Right atrium auricular region (tissue), 2 donors: ENCODE measurements around the gene GPNMB. TPM values are rescaled to one million over a fixed set of nuclear protein-coding genes. Genes with fewer than 3 reads are reported as not detected.

Source experiments
- DNase-seq: peaks from one replicate; pipeline ENCODE4 v3.0.0-alpha.2; 2019; ENCODE audit warnings: low spot score
- H3K27ac ChIP-seq, 2 donors: fragments of 200-600 bp; sonication (generic); 1 replicate in 1 of 2; 2 replicates in 1 of 2; pipeline ENCODE4 v1.5.1; 2016 to 2019
- H3K27me3 ChIP-seq, 2 donors: fragments of 200-600 bp; sonication (generic); one replicate each; pipeline versions ENCODE4 v1.5.1 to v1.6.0; 2017 to 2019
- H3K36me3 ChIP-seq: fragments of 200-600 bp; sonication (generic); one replicate; pipeline ENCODE4 v1.5.1; 2016
- H3K4me1 ChIP-seq, 2 donors: fragments of 200-600 bp; sonication (generic); one replicate each; pipeline versions ENCODE4 v1.5.1 to v1.6.0; 2017 to 2019
- H3K4me3 ChIP-seq, 2 donors: fragments of 200-600 bp; sonication (generic); 1 replicate in 1 of 2; 2 replicates in 1 of 2; pipeline ENCODE4 v1.5.1; 2017 to 2019; ENCODE audit warnings: mild to moderate bottlenecking in 1 of 2, moderate library complexity in 1 of 2
- H3K9me3 ChIP-seq, 2 donors: fragments of 200-600 bp; sonication (generic); one replicate each; pipeline ENCODE4 v1.5.1; 2019
- total RNA-seq, 2 donors: library from RNA; depleted of rRNA; stranded (reverse); fragments of >200 nt; gene quantifications; one replicate each; pipeline ENCODE4 v1.1.0, GENCODE V29; 2016
- TF ChIP-seq, protein P1 (sequence below), 2 donors: fragments of 200-600 bp; sonication (generic); IDR thresholded peaks; one replicate each; pipeline ENCODE4 v1.5.1; 2019; ENCODE audit warnings: antibody characterized with exemption in 2 of 2

The GPNMB gene
- total RNA-seq, 2 donors from 2014 or later: 74.4 to 137 TPM

GRCh38 chr7:23279819-23280525 is 33.4 kb downstream of the GPNMB start:
- no peaks in the 10 kb centered on the region for H3K27me3 ChIP-seq
- H3K27ac ChIP-seq: no peak overlapping the region
- no peak overlapping the region for H3K4me3 ChIP-seq
- H3K9me3 ChIP-seq: no peaks in the 10 kb centered on the region
- no peak for DNase-seq
- TF ChIP-seq, protein P1, sequence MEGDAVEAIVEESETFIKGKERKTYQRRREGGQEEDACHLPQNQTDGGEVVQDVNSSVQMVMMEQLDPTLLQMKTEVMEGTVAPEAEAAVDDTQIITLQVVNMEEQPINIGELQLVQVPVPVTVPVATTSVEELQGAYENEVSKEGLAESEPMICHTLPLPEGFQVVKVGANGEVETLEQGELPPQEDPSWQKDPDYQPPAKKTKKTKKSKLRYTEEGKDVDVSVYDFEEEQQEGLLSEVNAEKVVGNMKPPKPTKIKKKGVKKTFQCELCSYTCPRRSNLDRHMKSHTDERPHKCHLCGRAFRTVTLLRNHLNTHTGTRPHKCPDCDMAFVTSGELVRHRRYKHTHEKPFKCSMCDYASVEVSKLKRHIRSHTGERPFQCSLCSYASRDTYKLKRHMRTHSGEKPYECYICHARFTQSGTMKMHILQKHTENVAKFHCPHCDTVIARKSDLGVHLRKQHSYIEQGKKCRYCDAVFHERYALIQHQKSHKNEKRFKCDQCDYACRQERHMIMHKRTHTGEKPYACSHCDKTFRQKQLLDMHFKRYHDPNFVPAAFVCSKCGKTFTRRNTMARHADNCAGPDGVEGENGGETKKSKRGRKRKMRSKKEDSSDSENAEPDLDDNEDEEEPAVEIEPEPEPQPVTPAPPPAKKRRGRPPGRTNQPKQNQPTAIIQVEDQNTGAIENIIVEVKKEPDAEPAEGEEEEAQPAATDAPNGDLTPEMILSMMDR (IDR thresholded peaks at IDR 0.05): no peak
- H3K4me1 ChIP-seq: no peaks in the 10 kb centered on the region
- no peaks in the 10 kb centered on the region for H3K36me3 ChIP-seq

DNA sequence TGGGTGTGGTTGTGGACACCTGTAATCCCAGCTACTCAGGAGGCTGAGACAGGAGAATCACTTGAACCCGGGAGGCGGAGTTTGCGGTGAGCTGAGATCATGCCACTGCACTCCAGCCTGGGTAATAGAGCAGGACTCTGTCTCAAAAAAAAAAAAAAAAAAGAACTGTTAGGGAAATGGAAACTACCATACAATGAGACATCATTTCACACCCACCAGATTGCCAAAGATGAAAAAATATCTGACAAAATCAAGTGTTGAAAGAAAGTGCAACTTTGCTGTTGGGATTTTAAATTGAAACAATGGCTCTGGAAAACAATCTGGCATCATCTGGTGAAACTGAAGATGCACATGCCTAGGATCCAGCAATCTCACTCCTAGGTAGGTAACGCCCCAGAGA is 36.5 kb downstream of the GPNMB start:
- Histone ChIP-seq H3K36me3 (no peaks in the 10 kb centered on the region), H3K27me3 (no peaks in the 10 kb centered on the region), H3K9me3 (no peaks in the 10 kb centered on the region), H3K4me3 (no peak overlapping the region), H3K27ac (no peak overlapping the region), H3K4me1 (no peaks in the 10 kb centered on the region)
- DNase-seq: no peak
- TF ChIP-seq, protein P1 (IDR thresholded peaks at IDR 0.05): no peak

- Histone ChIP-seq H3K36me3 (no peaks in the 10 kb centered on the region), H3K27me3 (no peaks in the 10 kb centered on the region), H3K27ac (no peak overlapping the region), H3K4me3 (no peak overlapping the region), H3K4me1 (no peaks in the 10 kb centered on the region), H3K9me3 (no peaks in the 10 kb centered on the region)
- no peak for DNase-seq
- TF ChIP-seq, protein P1 (IDR thresholded peaks at IDR 0.05): no peak
These were observed 38.3 kb downstream of the GPNMB start for GRCh38 chr7:23284871-23285270.

- no peaks in the 10 kb centered on the region for H3K27me3 ChIP-seq
- H3K4me3 ChIP-seq: no peak overlapping the region
- no peaks in the 10 kb centered on the region for H3K36me3 ChIP-seq
- TF ChIP-seq, protein P1 (IDR thresholded peaks at IDR 0.05): no peak
- DNase-seq: no peak
- H3K9me3 ChIP-seq: no peaks in the 10 kb centered on the region
- H3K4me1 ChIP-seq: no peaks in the 10 kb centered on the region
- no peak overlapping the region for H3K27ac ChIP-seq
These were observed 39.4 kb downstream of the GPNMB start for GRCh38 chr7:23285657-23286646.

DNA sequence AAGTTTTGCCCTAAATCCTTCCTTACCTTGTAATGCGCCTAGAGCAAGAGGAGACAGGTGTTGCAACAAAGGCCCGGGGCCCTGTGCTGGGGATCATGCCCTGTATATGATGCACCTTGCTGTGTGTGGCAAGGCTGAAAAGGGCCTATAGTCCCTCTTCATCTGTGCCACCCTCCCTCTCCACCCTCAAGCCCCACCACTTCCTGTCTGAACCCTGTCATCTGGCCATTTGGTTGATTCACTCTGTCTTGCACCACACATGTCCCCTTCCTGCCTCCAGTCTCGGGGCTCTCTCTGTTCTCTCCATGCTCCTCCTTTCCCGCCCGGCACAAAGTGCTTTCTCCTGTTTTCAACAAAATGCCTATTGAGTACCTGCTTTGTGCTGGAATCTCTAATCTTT is 41.0 kb downstream of the GPNMB start:
- TF ChIP-seq, protein P1 (IDR thresholded peaks at IDR 0.05): no peak

More for the DNA sequence above, 41.0 kb downstream of the GPNMB start:
- Histone ChIP-seq H3K27me3 (no peaks in the 10 kb centered on the region), H3K36me3 (no peaks in the 10 kb centered on the region), H3K27ac (no peak overlapping the region), H3K4me3 (no peak overlapping the region), H3K9me3 (no peaks in the 10 kb centered on the region), H3K4me1 (no peaks in the 10 kb centered on the region)
- no peak for DNase-seq
